ENCODE results near the gene TGFBR2. TPM values are rescaled to one million over a fixed set of nuclear protein-coding genes. Genes with fewer than 3 reads are reported as not detected.

The TGFBR2 gene
- total and polyA plus RNA-seq, 2 experiments from 2014 or later, result 4.7 to 13.0 TPM

GRCh38 chr3:30720586-30721313 lies 114.3 kb downstream of the TGFBR2 start (continued):
- TF ChIP-seq ZNF462 (CRISPR knock-in tag; IDR thresholded peaks at IDR 0.05), result no peak
- no peak for TF ChIP-seq ETS1 (IDR thresholded peaks at IDR 0.05)
- no peak for TF ChIP-seq ZNF331 (CRISPR knock-in tag; IDR thresholded peaks at IDR 0.05; ENCODE audit: low read depth)
- no peak for TF ChIP-seq CREB1 (CRISPR knock-in tag; IDR thresholded peaks at IDR 0.05; ENCODE audit: low read depth)
- no peak for TF ChIP-seq EZH2phosphoT487 (IDR thresholded peaks at IDR 0.05; ENCODE audit: unreplicated experiment)
- no peak for TF ChIP-seq STAT1 (IDR thresholded peaks at IDR 0.05; ENCODE audit: unreplicated experiment)
- TF ChIP-seq REST (IDR thresholded peaks at IDR 0.05; ENCODE audit: unreplicated experiment), result no peak
- no peak for TF ChIP-seq JUNB (IDR thresholded peaks at IDR 0.05; ENCODE audit: unreplicated experiment)

Data from GM23338 (cell line).